ENCODE results near the gene CA6.

CA6 gene

GRCh38 chr1:8905582-8906191, 40.0 kb upstream of the CA6 start:
- H3K4me2 ChIP-seq (ENCODE audit: low read depth, low read length, poor library complexity, severe bottlenecking) = no peak overlapping the region
- no peaks in the 10 kb centered on the region for H3K27me3 ChIP-seq (ENCODE audit: low read length)
- no peak overlapping the region for H2AFZ ChIP-seq (ENCODE audit: low read depth, low read length, severe bottlenecking)
- H3K4me3 ChIP-seq (ENCODE audit: insufficient read depth, low read length, poor library complexity, severe bottlenecking) = no peak overlapping the region
- H3K9me2 ChIP-seq (replicated peaks; ENCODE audit: insufficient read depth, low read length) = no peaks in the 10 kb centered on the region
- no peak overlapping the region for H3K27ac ChIP-seq (ENCODE audit: low read depth, low read length)
- H3K79me2 ChIP-seq (ENCODE audit: insufficient read depth, low read length) = no peaks in the 10 kb centered on the region
- H3K36me3 ChIP-seq (ENCODE audit: low read length) = no peaks in the 10 kb centered on the region
- TF ChIP-seq EZH2phosphoT487 (conservative IDR thresholded peaks at IDR 0.05; ENCODE audit: low read length) (no peak), CTCF (IDR thresholded peaks at IDR 0.05; ENCODE audit: insufficient read depth, low read length, poor library complexity, severe bottlenecking) (no peak)
- no peaks in the 10 kb centered on the region for H3F3A ChIP-seq (ENCODE audit: insufficient read depth)
- H3K9me3 ChIP-seq (ENCODE audit: insufficient read depth, low read length) = no peaks in the 10 kb centered on the region
- H3K9ac ChIP-seq (ENCODE audit: low read length) = no peak overlapping the region
- no peaks in the 10 kb centered on the region for H4K20me1 ChIP-seq (ENCODE audit: low read depth, low read length)

- TF ChIP-seq CTCF (IDR thresholded peaks at IDR 0.05; ENCODE audit: insufficient read depth, low read length, poor library complexity, severe bottlenecking) (no peak), EZH2phosphoT487 (conservative IDR thresholded peaks at IDR 0.05; ENCODE audit: low read length) (no peak)
- Histone ChIP-seq H3K9me3 (ENCODE audit: insufficient read depth, low read length) (no peaks in the 10 kb centered on the region), H3K27me3 (ENCODE audit: low read length) (no peaks in the 10 kb centered on the region), H3K27ac (ENCODE audit: low read depth, low read length) (no peak overlapping the region), H3F3A (ENCODE audit: insufficient read depth) (no peaks in the 10 kb centered on the region), H4K20me1 (ENCODE audit: low read depth, low read length) (no peaks in the 10 kb centered on the region), H2AFZ (ENCODE audit: low read depth, low read length, severe bottlenecking) (no peak overlapping the region), H3K4me2 (ENCODE audit: low read depth, low read length, poor library complexity, severe bottlenecking) (no peak overlapping the region), H3K9ac (ENCODE audit: low read length) (no peak overlapping the region), H3K36me3 (ENCODE audit: low read length) (no peaks in the 10 kb centered on the region), H3K9me2 (replicated peaks; ENCODE audit: insufficient read depth, low read length) (no peaks in the 10 kb centered on the region), H3K4me3 (ENCODE audit: insufficient read depth, low read length, poor library complexity, severe bottlenecking) (no peak overlapping the region), H3K79me2 (ENCODE audit: insufficient read depth, low read length) (no peaks in the 10 kb centered on the region)
Measured at GRCh38 chr1:8908388-8909151, 37.1 kb upstream of the CA6 start.

- Histone ChIP-seq H3K9ac (ENCODE audit: low read length) (no peak overlapping the region), H3K9me3 (ENCODE audit: insufficient read depth, low read length) (no peaks in the 10 kb centered on the region), H3K36me3 (ENCODE audit: low read length) (no peaks in the 10 kb centered on the region), H3K4me3 (ENCODE audit: insufficient read depth, low read length, poor library complexity, severe bottlenecking) (no peak overlapping the region), H3F3A (ENCODE audit: insufficient read depth) (no peaks in the 10 kb centered on the region), H3K79me2 (ENCODE audit: insufficient read depth, low read length) (no peaks in the 10 kb centered on the region), H3K4me2 (ENCODE audit: low read depth, low read length, poor library complexity, severe bottlenecking) (no peak overlapping the region), H3K27me3 (ENCODE audit: low read length) (no peaks in the 10 kb centered on the region), H2AFZ (ENCODE audit: low read depth, low read length, severe bottlenecking) (no peak overlapping the region), H3K9me2 (replicated peaks; ENCODE audit: insufficient read depth, low read length) (no peaks in the 10 kb centered on the region), H4K20me1 (ENCODE audit: low read depth, low read length) (no peaks in the 10 kb centered on the region), H3K27ac (ENCODE audit: low read depth, low read length) (no peak overlapping the region)
- TF ChIP-seq CTCF (IDR thresholded peaks at IDR 0.05; ENCODE audit: insufficient read depth, low read length, poor library complexity, severe bottlenecking) = no peak
- TF ChIP-seq EZH2phosphoT487 (conservative IDR thresholded peaks at IDR 0.05; ENCODE audit: low read length) = no peak
Measured at GRCh38 chr1:8910331-8910730, 35.3 kb upstream of the CA6 start.
